Tongue (tissue), 2 donors: ENCODE results near the gene ZNF121. TPM values are rescaled to one million over a fixed set of nuclear protein-coding genes. Genes with fewer than 3 reads are reported as not detected.
"Not testable (repeated sequence)": the region's sequence is repeated elsewhere in the genome, so short reads cannot be mapped to it uniquely, and the experiment has no call there.

ENCODE experiments used
- DNase-seq: peaks from one replicate; pipeline ENCODE4 v3.0.0-alpha.2; 2015
- total RNA-seq: library from RNA; depleted of rRNA; stranded (reverse); fragments of >200 nt; gene quantifications from one replicate; pipeline ENCODE4 v1.2.3, GENCODE V29; 2014

The ZNF121 gene
- 40.5 TPM for total RNA-seq

GRCh38 chr19:9584073-9584833 is at the start of gene ZNF121:
TSS of gene ZNF121 (minus strand) at chr19:9584504. CDS start at chr19:9568097, 16,407 bp downstream.
- DNase-seq, result peak; percentile 95

GRCh38 chr19:9627856-9628255 is 43.6 kb upstream of the ZNF121 start:
- DNase-seq, result no peak

GRCh38 chr19:9622531-9622930 is 38.2 kb upstream of the ZNF121 start:
- peak; percentile 18 for DNase-seq

- peak; percentile 95 for DNase-seq
Measured at GRCh38 chr19:9621156-9622037, 37.1 kb upstream of the ZNF121 start, which contains the start of gene ZNF561. TSS of gene ZNF561 (minus strand) at chr19:9621232. CDS start at chr19:9619456, 1,776 bp downstream.

GRCh38 chr19:9620842-9621155 is 36.5 kb upstream of the ZNF121 start:
- DNase-seq, result no peak

- no peak for DNase-seq
Measured at GRCh38 chr19:9615844-9616243, 31.5 kb upstream of the ZNF121 start.

- no peak for DNase-seq
Measured at GRCh38 chr19:9610484-9611113, 26.3 kb upstream of the ZNF121 start.

- DNase-seq, result no peak
Measured at GRCh38 chr19:9608912-9609311, 24.6 kb upstream of the ZNF121 start.

- no peak for DNase-seq
Measured at GRCh38 chr19:9597027-9597426, 12.7 kb upstream of the ZNF121 start.

- peak; percentile 76 for DNase-seq
Measured at GRCh38 chr19:9586764-9587163, 2.5 kb upstream of the ZNF121 start.

GRCh38 chr19:9582081-9582725 is 2.1 kb downstream of the ZNF121 start:
- DNase-seq, result not testable (repeated sequence)

GRCh38 chr19:9580728-9581127 is 3.6 kb downstream of the ZNF121 start:
- no peak for DNase-seq

GRCh38 chr19:9570255-9570654 is 14.0 kb downstream of the ZNF121 start:
- DNase-seq, result no peak

- no peak for DNase-seq
Measured at GRCh38 chr19:9566729-9567128, 17.6 kb downstream of the ZNF121 start.

- no peak for DNase-seq
Measured at GRCh38 chr19:9565900-9566705, 18.2 kb downstream of the ZNF121 start.

GRCh38 chr19:9552536-9553274 is 31.6 kb downstream of the ZNF121 start:
- DNase-seq, result no peak

- DNase-seq, result no peak
Measured at GRCh38 chr19:9547870-9548269, 36.4 kb downstream of the ZNF121 start.

- not testable (repeated sequence) for DNase-seq
Measured at GRCh38 chr19:9541281-9541680, 43.0 kb downstream of the ZNF121 start.

GRCh38 chr19:9539921-9540320 is 44.4 kb downstream of the ZNF121 start:
- not testable (repeated sequence) for DNase-seq

GRCh38 chr19:9539201-9539600 is 45.1 kb downstream of the ZNF121 start:
- not testable (repeated sequence) for DNase-seq
